K562 (cell line): ENCODE measurements around the gene NYAP1. TPM values are rescaled to one million over a fixed set of nuclear protein-coding genes. Genes with fewer than 3 reads are reported as not detected.
A peak's percentile ranks its signal among the peaks of the same experiment; 100 is the strongest.

ENCODE experiments used
- ATF4 ChIP-seq: fragments of 450-650 bp; formaldehyde crosslinking; IDR thresholded peaks from 2 replicates; pipeline ENCODE4 v1.4.0; 2022; ENCODE audit warnings: mild to moderate bottlenecking, moderate library complexity
- ELK3 ChIP-seq: fragments of 450-650 bp; formaldehyde crosslinking; IDR thresholded peaks from 2 replicates; pipeline ENCODE4 v1.4.0; 2020; ENCODE audit warnings: mild to moderate bottlenecking
- HDAC1 ChIP-seq, 2 experiments: fragments of 450-650 bp; IDR thresholded peaks; 2 replicates each; pipeline ENCODE4 v1.6.1; 2016 to 2017; ENCODE audit warnings: inconsistent platforms in 1 of 2, mild to moderate bottlenecking in 1 of 2, moderate library complexity in 1 of 2
- HINFP ChIP-seq: fragments of 450-650 bp; conservative IDR thresholded peaks from 2 replicates; pipeline ENCODE4 v1.6.1; 2016; ENCODE audit warnings: missing genetic modification characterization, low read depth, mild to moderate bottlenecking, control low read depth, missing compliant biosample characterization
- KLF16 ChIP-seq: IDR thresholded peaks from 2 replicates; pipeline ENCODE4 v1.6.1; 2016; ENCODE audit warnings: antibody characterized with exemption
- MCM5 ChIP-seq: fragments of 450-650 bp; IDR thresholded peaks from 2 replicates; pipeline ENCODE4 v1.6.1; 2016; ENCODE audit warnings: low read depth
- MTA3 ChIP-seq: fragments of 450-650 bp; formaldehyde crosslinking; IDR thresholded peaks from 2 replicates; pipeline ENCODE4 v1.6.1; 2017; ENCODE audit warnings: mild to moderate bottlenecking, borderline replicate concordance
- MXD1 ChIP-seq: fragments of 250-450 bp; sonication (Bioruptor Pico); IDR thresholded peaks from 2 replicates; pipeline ENCODE4 v1.8.0; 2021; ENCODE audit warnings: borderline replicate concordance, mild to moderate bottlenecking, moderate library complexity; ENCODE audit not compliant: poor library complexity, severe bottlenecking
- SIN3B ChIP-seq: fragments of 450-650 bp; IDR thresholded peaks from 2 replicates; pipeline ENCODE4 v1.6.1; 2017; ENCODE audit warnings: low read depth, mild to moderate bottlenecking, moderate library complexity
- SREBF2 ChIP-seq: sonication (generic); formaldehyde crosslinking; IDR thresholded peaks from 2 replicates; pipeline ENCODE4 v1.4.0; 2020; ENCODE audit warnings: mild to moderate bottlenecking, missing genetic modification reagents
- TGIF2 ChIP-seq: sonication (generic); formaldehyde crosslinking; IDR thresholded peaks from 2 replicates; pipeline ENCODE4 v1.8.1; 2022; ENCODE audit warnings: mild to moderate bottlenecking, missing genetic modification reagents, moderate library complexity
- THRAP3 ChIP-seq: fragments of 450-650 bp; IDR thresholded peaks from 2 replicates; pipeline ENCODE4 v1.6.1; 2016; ENCODE audit warnings: mild to moderate bottlenecking, inconsistent platforms, borderline replicate concordance
- UBTF ChIP-seq, 2 experiments: IDR thresholded peaks; 2 replicates each; pipeline ENCODE4 v1.6.1; 2012; ENCODE audit warnings: improper control_type of control experiment in 2 of 2, low read depth in 2 of 2, low read length in 2 of 2, borderline replicate concordance in 1 of 2
- ZBED1 ChIP-seq: IDR thresholded peaks from 2 replicates; pipeline ENCODE4 v1.6.1; 2014
- ZC3H4 ChIP-seq: sonication (generic); formaldehyde crosslinking; IDR thresholded peaks from 2 replicates; pipeline ENCODE4 v1.9.0; 2021; ENCODE audit warnings: missing genetic modification reagents, borderline replicate concordance
- ZEB2 ChIP-seq: fragments of 450-650 bp; IDR thresholded peaks from 2 replicates; pipeline ENCODE4 v1.6.1; 2016
- ZFP36 ChIP-seq: fragments of 150-350 bp; IDR thresholded peaks from 2 replicates; pipeline ENCODE4 v1.6.1; 2018; ENCODE audit warnings: low read length, low read depth; ENCODE audit not compliant: partially characterized antibody
- ZNF143 ChIP-seq: sonication (generic); formaldehyde crosslinking; IDR thresholded peaks from 2 replicates; pipeline ENCODE4 v1.9.0; 2022; ENCODE audit warnings: mild to moderate bottlenecking, missing genetic modification reagents
- ZNF175 ChIP-seq: fragments of 200-800 bp; sonication (Bioruptor generic); IDR thresholded peaks from 2 replicates; pipeline ENCODE4 v1.6.1; 2016; ENCODE audit warnings: low read depth, mild to moderate bottlenecking, missing genetic modification characterization, missing compliant biosample characterization
- ZNF444 ChIP-seq: fragments of 250-450 bp; sonication (Bioruptor Pico); IDR thresholded peaks from 2 replicates; pipeline ENCODE4 v1.4.0; 2020; ENCODE audit warnings: mild to moderate bottlenecking, moderate library complexity
- ZNF830 ChIP-seq: fragments of 250-450 bp; sonication (Bioruptor Pico); IDR thresholded peaks from 2 replicates; pipeline ENCODE4 v1.5.0; 2021; ENCODE audit warnings: mild to moderate bottlenecking
- polyA plus RNA-seq, 8 experiments: library from polyadenylated mRNA; depleted of rRNA in 4 of 8; stranded (reverse) in 5 of 8; unstranded in 3 of 8; fragments of >200 nt; fragmentation: Nextera tagmentation in 2 of 8; fragmentation: Illumina TruSeq in 1 of 8; extraction: Ambion mirVana in 2 of 8; extraction: Trizol in 1 of 8; gene quantifications; 2 replicates each; pipeline versions ENCODE4 v1.2.1 to v1.2.3, GENCODE V29; 2011 to 2014; ENCODE audit warnings: inconsistent platforms in 1 of 8, missing spikeins in 1 of 8
- total RNA-seq, 7 experiments: library from RNA; depleted of rRNA in 6 of 7; stranded (reverse); fragments of >200 nt in 6 of 7; fragmentation: Illumina TruSeq in 2 of 7; extraction: Trizol in 2 of 7; gene quantifications; 2 replicates each; pipeline versions ENCODE4 v1.2.1 to v1.2.3, GENCODE V29; 2011 to 2021; ENCODE audit warnings: low replicate concordance in 1 of 7

NYAP1 gene
- total and polyA plus RNA-seq, 9 of the 15 experiments (the other 6 are each of a cell fraction or from before 2014, with no cell fraction given), result 0.11 to 0.88 (median 0.22) TPM; not detected in 2

- peak; percentile 34; the same call in 1 of the 2 replicates for TF ChIP-seq ZEB2
- TF ChIP-seq ZNF143 (CRISPR knock-in tag), result peak; percentile 27; the same call in 1 of the 2 replicates
- TF ChIP-seq SREBF2 (CRISPR knock-in tag), result peak; percentile 89; the same call in 1 of the 2 replicates
- TF ChIP-seq ZNF444 (CRISPR knock-in tag), result peak; percentile 47; the same call in 1 of the 2 replicates
- peak; percentile 13 for TF ChIP-seq MXD1 (CRISPR knock-in tag)
- TF ChIP-seq SIN3B, result peak; percentile 67
- TF ChIP-seq HINFP (tag), result no peak
- TF ChIP-seq ZNF830 (CRISPR knock-in tag), result peak; percentile 85; the same call in 1 of the 2 replicates
- TF ChIP-seq ZNF175 (CRISPR knock-in tag), result no peak
- peak; percentile 73; the same call in 1 of the 2 replicates for TF ChIP-seq ZC3H4 (CRISPR knock-in tag)
- TF ChIP-seq UBTF (IDR thresholded peaks at IDR 0.05; ENCODE audit: borderline replicate concordance in 1 of 2, low read depth in 2 of 2, low read length in 2 of 2), result peak; percentile 44 to 61; a peak in 2 of 4 replicates
- TF ChIP-seq MTA3, result peak; percentile 33; the same call in 1 of the 2 replicates
- no peak for TF ChIP-seq MCM5
- TF ChIP-seq KLF16, result no peak
- no peak for TF ChIP-seq THRAP3
- peak; percentile 39; the same call in 1 of the 2 replicates for TF ChIP-seq TGIF2
- peak in 1 of 2 experiments; percentile 76; a peak in 2 of 4 replicates for TF ChIP-seq HDAC1 (IDR thresholded peaks at IDR 0.05)
- 0 out of 2 replicates have a peak, but pooled peaks have one; percentile 37 for TF ChIP-seq ELK3 (CRISPR knock-in tag)
- no peak for TF ChIP-seq ZFP36
- peak; percentile 34; the same call in 1 of the 2 replicates for TF ChIP-seq ATF4 (CRISPR knock-in tag)
- peak; percentile 19; the same call in 1 of the 2 replicates for TF ChIP-seq ZBED1
Measured at GRCh38 chr7:100435401-100436304, 48.1 kb upstream of the NYAP1 start (continued).
